Skin epidermis (tissue), 12 donors: ENCODE results near the gene PLXNA2.

ENCODE experiments used
- H3K27ac ChIP-seq, 21 experiments: fragments of 200-600 bp; sonication (generic) in 11 of 21; one replicate each; pipeline ENCODE4 v1.5.0; 2020; ENCODE audit warnings: mild to moderate bottlenecking in 3 of 21, inconsistent platforms in 2 of 21, moderate library complexity in 2 of 21
- H3K4me3 ChIP-seq, 7 experiments: fragments of 200-600 bp; sonication (generic) in 2 of 7; one replicate each; pipeline ENCODE4 v1.5.0; 2020; ENCODE audit warnings: inconsistent platforms in 2 of 7, mild to moderate bottlenecking in 2 of 7, moderate library complexity in 1 of 7

PLXNA2 gene

DNA sequence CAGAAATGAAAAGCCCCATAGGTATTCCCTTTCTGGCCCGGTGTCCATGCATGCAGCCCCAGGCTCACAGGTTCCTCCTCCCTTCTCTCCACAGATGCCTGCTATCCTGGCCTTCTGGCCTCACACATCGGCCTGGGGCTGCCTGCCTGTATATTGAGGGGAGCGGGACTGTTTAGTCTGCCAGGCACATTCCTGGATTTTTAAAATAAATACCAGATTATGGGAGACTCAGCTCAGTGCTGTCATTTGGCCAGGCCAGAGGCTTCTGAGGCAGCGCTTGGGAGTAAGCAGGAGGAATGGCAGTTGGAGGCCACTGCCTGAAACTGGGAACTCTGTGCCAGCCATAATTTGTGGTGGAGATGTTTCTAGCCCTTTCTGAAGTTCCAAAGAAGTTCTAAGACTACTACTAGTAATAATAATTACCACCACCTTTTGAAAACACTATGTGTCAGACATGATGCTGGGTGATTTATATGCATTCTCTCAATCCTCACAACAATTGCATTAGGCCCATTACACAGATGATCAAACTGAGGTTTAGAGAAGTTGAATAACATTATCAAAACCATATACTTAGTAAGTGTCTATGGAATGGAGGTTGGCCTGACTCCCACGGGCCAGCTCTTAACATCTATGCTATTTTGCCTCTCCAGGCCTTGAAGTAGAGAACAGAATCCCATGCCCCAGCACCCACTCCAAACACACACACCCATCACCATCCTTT lies 107.6 kb downstream of the PLXNA2 start:
- Histone ChIP-seq H3K4me3 (no peak overlapping the region), H3K27ac (no peak overlapping the region)

GRCh38 chr1:208135354-208135753 lies 108.8 kb downstream of the PLXNA2 start:
- H3K4me3 ChIP-seq, result no peak overlapping the region
- H3K27ac ChIP-seq, result no peak overlapping the region

- H3K27ac ChIP-seq, result no peak overlapping the region
- no peak overlapping the region for H3K4me3 ChIP-seq
Measured at GRCh38 chr1:208134491-208134890, 109.7 kb downstream of the PLXNA2 start.

DNA sequence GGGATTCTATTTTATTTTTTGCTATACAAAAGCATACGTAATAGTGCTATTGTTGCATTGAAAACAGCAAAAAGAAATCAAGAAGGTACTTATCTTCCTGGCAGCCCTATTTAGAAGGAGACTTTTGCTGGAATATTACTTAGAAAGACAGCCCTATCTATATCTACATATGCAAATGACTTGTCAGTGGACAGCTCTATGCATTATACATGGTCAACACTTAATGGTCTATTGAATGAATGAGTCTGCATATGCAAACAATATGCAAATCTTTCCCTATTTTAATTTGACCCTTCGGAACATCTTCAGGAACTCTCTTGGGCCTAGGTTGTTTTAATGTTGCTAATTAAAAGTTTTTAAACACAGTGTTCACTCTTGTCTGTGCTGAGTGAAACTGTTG lies 110.8 kb downstream of the PLXNA2 start:
- Histone ChIP-seq H3K27ac (no peak overlapping the region), H3K4me3 (no peak overlapping the region)

- no peak overlapping the region for H3K27ac ChIP-seq
- H3K4me3 ChIP-seq, result no peak overlapping the region
Measured at GRCh38 chr1:208132287-208132882, 111.8 kb downstream of the PLXNA2 start.

DNA sequence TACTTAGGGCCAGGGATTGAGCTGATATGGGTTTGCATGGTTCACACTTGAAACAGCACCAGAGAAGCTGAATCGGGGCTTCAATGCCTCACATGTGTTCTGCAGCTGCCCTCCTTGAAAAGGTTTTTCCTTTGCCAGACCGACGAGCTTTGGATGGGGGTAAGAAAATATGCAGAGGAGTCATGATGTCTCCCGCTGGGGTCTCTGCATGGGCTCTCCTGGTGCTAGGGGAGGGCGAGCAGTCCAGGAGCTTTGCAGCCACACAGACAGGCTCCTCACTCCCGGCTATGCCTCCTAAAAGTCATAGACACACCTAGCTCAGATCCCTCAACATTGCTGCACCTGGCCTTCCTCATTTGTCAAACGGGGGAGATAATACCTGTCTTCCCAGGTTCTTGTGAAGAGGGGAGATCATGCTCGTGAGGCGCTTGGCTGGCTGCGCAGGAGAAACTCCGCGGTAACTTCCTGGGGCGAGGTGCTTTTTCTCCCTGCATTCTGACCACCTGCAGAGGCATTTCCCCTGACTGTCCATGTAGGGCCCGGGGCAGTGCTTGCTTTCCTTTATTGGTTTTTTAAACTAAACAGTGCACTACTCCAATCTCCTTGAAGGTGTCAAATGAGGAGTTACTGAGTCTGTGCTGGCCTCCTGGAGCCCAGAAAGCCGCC lies 112.4 kb downstream of the PLXNA2 start:
- H3K4me3 ChIP-seq, result no peak overlapping the region
- H3K27ac ChIP-seq, result no peak overlapping the region

- Histone ChIP-seq H3K27ac (no peak overlapping the region), H3K4me3 (no peak overlapping the region)
Measured at GRCh38 chr1:208129487-208129886, 114.7 kb downstream of the PLXNA2 start.

GRCh38 chr1:208129060-208129459 lies 115.1 kb downstream of the PLXNA2 start:
- Histone ChIP-seq H3K4me3 (no peak overlapping the region), H3K27ac (no peak overlapping the region)

DNA sequence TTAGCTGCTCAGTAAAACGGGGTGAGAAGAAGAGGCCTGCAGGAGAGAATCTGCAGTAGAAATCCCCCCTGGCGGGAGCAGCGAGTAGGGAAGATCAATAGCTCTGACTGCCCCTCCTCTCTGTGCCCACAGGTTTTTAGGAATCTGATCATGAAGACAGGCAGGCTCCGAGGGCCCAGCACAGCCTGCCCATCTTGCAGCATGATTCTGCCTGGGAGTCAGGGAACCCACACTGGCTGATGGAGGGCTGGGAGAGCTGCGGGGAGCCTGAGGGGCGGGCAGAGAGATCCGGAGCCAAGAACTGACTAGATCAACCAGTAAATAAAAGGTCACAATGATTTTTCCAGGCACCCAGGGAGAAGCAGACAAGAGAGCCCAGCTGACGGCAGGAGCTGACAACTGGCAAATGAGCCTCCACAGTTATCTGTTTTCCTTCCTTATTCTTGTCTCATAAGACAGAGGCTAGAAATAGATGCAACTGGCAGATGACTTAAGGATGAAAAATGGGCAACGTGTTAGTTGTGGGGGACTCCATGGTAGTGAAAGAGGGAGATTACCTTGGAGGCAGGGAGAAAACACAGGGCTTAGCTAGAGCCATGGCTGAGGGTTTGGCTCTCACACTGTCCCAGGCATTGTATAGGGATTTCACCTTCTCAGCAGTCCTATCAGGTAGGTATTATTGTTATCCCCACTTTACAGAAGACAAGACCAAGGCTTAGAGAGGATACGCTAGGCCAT lies 116.2 kb downstream of the PLXNA2 start:
- Histone ChIP-seq H3K27ac (no peak overlapping the region), H3K4me3 (no peak overlapping the region)

GRCh38 chr1:208127284-208127683 lies 116.9 kb downstream of the PLXNA2 start:
- Histone ChIP-seq H3K4me3 (no peak overlapping the region), H3K27ac (no peak overlapping the region)

GRCh38 chr1:208126108-208126507 lies 118.1 kb downstream of the PLXNA2 start:
- H3K27ac ChIP-seq, result no peak overlapping the region
- no peak overlapping the region for H3K4me3 ChIP-seq

DNA sequence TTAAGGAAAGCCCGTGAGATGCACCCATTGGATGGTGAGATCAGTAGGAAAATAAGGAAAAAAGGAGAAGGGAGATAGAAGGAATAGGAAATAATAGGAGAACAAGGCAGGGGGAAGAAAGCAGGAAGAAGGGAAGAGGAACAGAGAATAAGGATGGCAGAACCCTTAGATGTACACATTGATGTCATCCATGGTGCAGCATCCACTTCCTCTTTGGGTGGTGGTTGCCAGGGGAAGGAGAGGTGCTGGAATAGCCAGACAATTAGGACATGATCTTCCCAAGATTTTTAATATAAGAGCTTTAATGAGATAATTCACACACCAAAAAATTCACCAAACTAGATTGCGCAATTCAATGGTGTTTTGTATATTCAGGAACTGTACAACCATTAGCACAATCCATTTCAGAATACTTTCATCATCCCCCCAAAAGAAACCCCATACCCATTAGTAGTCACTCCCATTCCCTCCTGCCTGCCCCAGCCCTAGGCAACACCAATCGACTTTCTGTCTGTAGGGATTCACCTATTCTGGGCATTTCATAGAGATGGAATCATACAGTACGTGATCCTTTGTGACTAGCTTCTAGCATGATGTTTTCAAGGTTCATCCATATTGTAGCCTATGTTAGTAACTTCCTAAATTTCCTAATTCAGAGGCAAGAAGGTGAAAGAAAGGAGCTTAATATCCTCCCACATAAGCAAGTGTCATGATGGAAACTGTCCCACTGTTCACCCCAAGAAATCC lies 121.4 kb downstream of the PLXNA2 start:
- no peak overlapping the region for H3K27ac ChIP-seq
- no peak overlapping the region for H3K4me3 ChIP-seq

- no peak overlapping the region for H3K27ac ChIP-seq
Measured at GRCh38 chr1:208121813-208122364, 122.3 kb downstream of the PLXNA2 start.

GRCh38 chr1:208120431-208120790 lies 123.8 kb downstream of the PLXNA2 start:
- no peak overlapping the region for H3K27ac ChIP-seq
- no peak overlapping the region for H3K4me3 ChIP-seq

More at GRCh38 chr1:208121813-208122364, 122.3 kb downstream of the PLXNA2 start:
- no peak overlapping the region for H3K4me3 ChIP-seq

- H3K4me3 ChIP-seq, result no peak overlapping the region
- H3K27ac ChIP-seq, result no peak overlapping the region
Measured at GRCh38 chr1:208118841-208119606, 125.2 kb downstream of the PLXNA2 start.

DNA sequence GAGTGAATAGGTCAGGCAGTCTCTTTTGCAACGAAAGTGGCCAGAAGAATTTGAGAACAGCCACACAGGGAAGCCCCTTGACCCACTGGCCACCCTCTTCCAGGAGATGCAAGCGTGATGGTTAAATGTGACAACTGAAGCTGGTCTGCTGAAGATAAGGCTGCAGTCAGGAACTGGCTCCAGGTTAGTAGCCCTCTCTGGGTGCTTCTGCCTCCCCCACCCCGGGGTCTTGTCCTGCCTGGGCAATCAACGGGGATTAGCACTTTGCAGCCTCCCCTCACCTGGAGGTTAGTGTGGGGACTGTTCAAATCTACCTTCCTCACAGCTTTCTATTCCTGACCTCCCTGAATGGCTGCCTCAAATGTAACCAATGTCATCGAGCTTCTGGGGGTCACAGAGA lies 125.9 kb downstream of the PLXNA2 start:
- H3K27ac ChIP-seq, result no peak overlapping the region
- H3K4me3 ChIP-seq, result no peak overlapping the region

DNA sequence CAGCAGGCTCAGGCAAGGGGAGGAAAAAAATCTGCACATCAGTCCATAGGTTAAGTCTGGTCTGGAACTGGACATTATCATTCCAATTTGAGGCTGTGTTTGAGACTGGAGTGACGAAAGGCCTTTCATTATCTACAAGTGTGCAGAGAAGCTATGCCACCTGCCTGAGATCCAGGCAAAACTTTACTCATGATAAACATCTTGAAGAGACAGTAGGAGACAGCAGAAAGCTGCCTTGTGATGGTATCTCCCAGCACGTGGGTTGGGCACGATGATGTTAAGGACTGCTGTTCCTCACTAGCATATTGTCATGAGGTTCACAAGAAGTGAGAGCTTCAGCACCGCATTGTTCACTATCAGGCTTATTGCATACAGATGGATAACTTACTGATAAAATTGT lies 126.4 kb downstream of the PLXNA2 start:
- Histone ChIP-seq H3K27ac (no peak overlapping the region), H3K4me3 (no peak overlapping the region)

DNA sequence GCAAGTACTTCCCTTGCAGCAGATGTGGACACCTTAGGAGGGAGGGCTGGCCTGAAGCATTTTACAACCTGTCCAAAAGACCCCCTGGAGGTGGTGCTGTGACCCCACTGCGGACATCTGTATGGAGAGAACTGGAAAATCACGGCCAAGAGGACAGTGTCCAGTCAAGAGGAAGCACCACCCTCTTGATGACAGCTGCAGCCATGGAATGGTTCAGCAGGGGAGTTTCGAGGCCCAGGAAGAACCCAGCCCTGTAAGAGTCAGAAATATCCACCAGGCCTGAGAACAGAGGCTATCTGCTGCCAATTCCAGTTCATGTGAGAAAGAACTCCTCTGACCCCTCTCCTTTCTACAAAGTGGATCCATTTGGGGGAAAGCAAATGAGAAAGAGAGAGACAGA lies 126.8 kb downstream of the PLXNA2 start:
- H3K4me3 ChIP-seq, result no peak overlapping the region
- no peak overlapping the region for H3K27ac ChIP-seq
